ENCODE results near the gene CCDC12. TPM values are rescaled to one million over a fixed set of nuclear protein-coding genes. Genes with fewer than 3 reads are reported as not detected.

CCDC12 gene
- total RNA-seq, 1 experiment from 2014 or later = 47.3 TPM

- Mint-ChIP-seq H3K9me3 (ENCODE audit: low read depth, unreplicated experiment) (no peaks in the 10 kb centered on the region), H3K4me1 (ENCODE audit: low read depth, unreplicated experiment) (peaks cover 20% of the 10 kb centered on the region), H3K27me3 (ENCODE audit: unreplicated experiment) (peaks cover 20% of the 10 kb centered on the region), H3K4me3 (ENCODE audit: low read depth, unreplicated experiment) (peak overlapping the region; percentile 61), H3K36me3 (ENCODE audit: insufficient read depth, unreplicated experiment) (no peaks in the 10 kb centered on the region), H3K27ac (ENCODE audit: unreplicated experiment) (no peak overlapping the region)
- DNase-seq = peak; percentile 32
- intact Hi-C loops (cut with micrococcal nuclease; ENCODE audit: unreplicated experiment) = loop anchor here (5.0 kb wide), 1 partner anchor 36 kb away; the partner anchor contains the start of gene MYL3
- CTCF ChIA-PET = interaction anchor here (0.6 to 1.2 kb wide), 3 partner anchors 46 to 82 kb away, joined by 3 to 4 read pairs (median 4); no protein-coding TSS in a partner anchor
- no peak for TF ChIP-seq CTCF (IDR thresholded peaks at IDR 0.05; ENCODE audit: unreplicated experiment)
- BruUV-seq (replicated peaks) = no TSS peak
Observed at GRCh38 chr3:46898321-46899150, 78.0 kb downstream of the CCDC12 start.

- TF ChIP-seq CTCF (IDR thresholded peaks at IDR 0.05; ENCODE audit: unreplicated experiment) = peak; percentile 11
- H3K27me3 Mint-ChIP-seq (ENCODE audit: unreplicated experiment) = peaks cover 20% of the 10 kb centered on the region
- no peak overlapping the region for H3K27ac Mint-ChIP-seq (ENCODE audit: unreplicated experiment)
- DNase-seq = no peak
- intact Hi-C loops (cut with micrococcal nuclease; ENCODE audit: unreplicated experiment) = loop anchor here (5.0 kb wide), 1 partner anchor 36 kb away; the partner anchor contains the start of gene MYL3
- BruUV-seq (replicated peaks) = no TSS peak
- CTCF ChIA-PET = interaction anchor here (0.6 to 1.2 kb wide), 2 partner anchors 47 to 52 kb away, joined by 4 read pairs; no protein-coding TSS in a partner anchor
- H3K4me1 Mint-ChIP-seq (ENCODE audit: low read depth, unreplicated experiment) = peaks cover 15% of the 10 kb centered on the region
- no peaks in the 10 kb centered on the region for H3K9me3 Mint-ChIP-seq (ENCODE audit: low read depth, unreplicated experiment)
- H3K36me3 Mint-ChIP-seq (ENCODE audit: insufficient read depth, unreplicated experiment) = no peaks in the 10 kb centered on the region
- H3K4me3 Mint-ChIP-seq (ENCODE audit: low read depth, unreplicated experiment) = peak overlapping the region; percentile 61
Observed at GRCh38 chr3:46897829-46898320, 78.7 kb downstream of the CCDC12 start.

GRCh38 chr3:46897031-46897430 lies 79.5 kb downstream of the CCDC12 start:
- TF ChIP-seq CTCF (IDR thresholded peaks at IDR 0.05; ENCODE audit: unreplicated experiment) = no peak
- CTCF ChIA-PET = no interaction called here
- no TSS peak for BruUV-seq (replicated peaks)
- no peak for DNase-seq
- Mint-ChIP-seq H3K4me1 (ENCODE audit: low read depth, unreplicated experiment) (peaks cover 15% of the 10 kb centered on the region), H3K9me3 (ENCODE audit: low read depth, unreplicated experiment) (no peaks in the 10 kb centered on the region), H3K27ac (ENCODE audit: unreplicated experiment) (no peak overlapping the region), H3K27me3 (ENCODE audit: unreplicated experiment) (peaks cover 21% of the 10 kb centered on the region), H3K4me3 (ENCODE audit: low read depth, unreplicated experiment) (no peak overlapping the region), H3K36me3 (ENCODE audit: insufficient read depth, unreplicated experiment) (peaks cover 4% of the 10 kb centered on the region)
- intact Hi-C loops (cut with micrococcal nuclease; ENCODE audit: unreplicated experiment) = loop anchor here (5.0 kb wide), 1 partner anchor 35 kb away; the partner anchor contains the start of gene MYL3

- H3K27ac Mint-ChIP-seq (ENCODE audit: unreplicated experiment) = no peak overlapping the region
- H3K27me3 Mint-ChIP-seq (ENCODE audit: unreplicated experiment) = peaks cover 27% of the 10 kb centered on the region
- peaks cover 9% of the 10 kb centered on the region for H3K36me3 Mint-ChIP-seq (ENCODE audit: insufficient read depth, unreplicated experiment)
- intact Hi-C loops (cut with micrococcal nuclease; ENCODE audit: unreplicated experiment) = loop anchor here (5.0 kb wide), 1 partner anchor 34 kb away; the partner anchor contains the start of gene MYL3
- no peak overlapping the region for H3K4me3 Mint-ChIP-seq (ENCODE audit: low read depth, unreplicated experiment)
- TF ChIP-seq CTCF (IDR thresholded peaks at IDR 0.05; ENCODE audit: unreplicated experiment) = no peak
- DNase-seq = no peak
- CTCF ChIA-PET = interaction anchor here (2.2 kb wide), 1 partner anchor 191 kb away, joined by 16 read pairs; no protein-coding TSS in a partner anchor
- no TSS peak for BruUV-seq (replicated peaks)
- peaks cover 22% of the 10 kb centered on the region for H3K4me1 Mint-ChIP-seq (ENCODE audit: low read depth, unreplicated experiment)
- H3K9me3 Mint-ChIP-seq (ENCODE audit: low read depth, unreplicated experiment) = no peaks in the 10 kb centered on the region
Observed at GRCh38 chr3:46896386-46896785, 80.2 kb downstream of the CCDC12 start.

All from Calu3 (cell line).